GM21723 (cell line): ENCODE data around the gene CHAC1.
"Not testable (repeated sequence)": the region's sequence is repeated elsewhere in the genome, so short reads cannot be mapped to it uniquely, and the experiment has no call there.

Experiments used
- ATAC-seq: cut with Tn5 transposase; IDR thresholded peaks from one replicate; pipeline ENCODE4 v1.9.1; 2021; ENCODE audit warnings: mild to moderate bottlenecking, moderate library complexity; ENCODE audit not compliant: unreplicated experiment

CHAC1 gene

GRCh38 chr15:40955930-40956540 lies 2.8 kb downstream of the CHAC1 start:
- no peak for ATAC-seq

DNA sequence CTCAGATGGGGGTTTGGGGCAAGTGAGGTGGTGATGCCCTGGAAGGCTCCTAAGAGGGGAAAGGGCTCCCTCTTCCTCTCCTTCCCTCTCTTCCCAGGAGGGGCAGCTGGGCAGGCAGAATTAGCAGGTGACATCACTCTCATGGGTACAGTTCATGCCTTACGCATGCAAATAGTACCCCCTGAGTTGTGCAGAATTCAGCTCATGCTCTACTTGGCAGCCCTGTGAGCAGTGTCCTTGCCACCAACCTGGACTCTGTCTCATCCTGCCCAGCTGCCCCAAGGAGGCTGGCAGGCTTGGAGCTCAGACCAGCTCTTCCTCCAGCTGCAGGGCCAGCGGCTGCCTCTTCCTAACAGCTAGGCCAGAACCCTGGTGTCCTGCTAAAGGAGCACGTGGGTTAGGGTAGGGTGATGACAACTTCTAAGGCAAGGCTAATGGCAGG lies 3.3 kb downstream of the CHAC1 start:
- ATAC-seq, result no peak

DNA sequence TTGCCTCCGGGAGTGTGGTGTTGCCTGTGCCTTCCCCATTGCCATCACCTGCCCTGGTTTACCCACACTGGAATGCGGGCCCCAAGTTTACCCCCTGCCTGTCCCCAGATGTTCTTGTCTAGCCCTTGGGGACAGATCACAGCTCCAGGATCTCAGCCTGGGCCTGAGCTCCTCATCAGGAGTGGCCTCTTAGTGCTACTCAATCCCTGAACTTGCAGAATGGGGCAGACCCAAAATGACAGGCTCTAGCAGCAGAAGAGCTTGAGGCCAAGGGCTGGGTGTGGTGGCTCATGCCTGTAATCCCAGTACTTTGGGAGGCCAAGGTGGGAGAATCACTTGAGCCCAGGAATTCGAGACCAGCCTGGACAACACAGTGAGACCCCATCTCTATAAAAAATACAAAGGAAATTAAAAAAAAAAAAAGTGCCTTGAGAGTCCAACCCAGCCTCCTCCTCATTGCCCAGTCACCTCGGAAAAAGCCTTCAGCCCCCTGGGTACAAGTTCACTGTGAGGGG lies 3.8 kb downstream of the CHAC1 start:
- no peak for ATAC-seq

GRCh38 chr15:40957581-40958051 lies 4.3 kb downstream of the CHAC1 start:
- no peak for ATAC-seq

DNA sequence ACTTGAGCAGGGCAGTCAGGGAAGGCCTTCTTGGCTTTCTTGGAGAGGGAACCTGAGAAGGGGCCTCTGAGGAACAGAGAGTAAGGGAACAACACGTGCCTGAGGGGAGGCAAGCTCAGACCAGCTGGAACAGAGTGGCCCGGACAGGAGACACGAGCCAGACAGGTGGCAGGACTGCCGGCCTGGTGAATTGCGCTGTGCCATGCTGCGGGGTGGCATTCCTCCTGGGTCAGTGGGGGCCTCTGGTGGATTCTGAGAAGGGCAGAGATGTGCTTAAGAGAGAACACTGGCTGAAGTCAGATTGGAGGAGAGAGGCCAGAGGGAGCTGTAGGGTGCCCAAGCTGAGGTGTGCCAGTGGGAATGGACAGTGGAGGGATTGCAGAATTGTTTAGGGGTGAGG lies 4.9 kb downstream of the CHAC1 start:
- ATAC-seq, result no peak

DNA sequence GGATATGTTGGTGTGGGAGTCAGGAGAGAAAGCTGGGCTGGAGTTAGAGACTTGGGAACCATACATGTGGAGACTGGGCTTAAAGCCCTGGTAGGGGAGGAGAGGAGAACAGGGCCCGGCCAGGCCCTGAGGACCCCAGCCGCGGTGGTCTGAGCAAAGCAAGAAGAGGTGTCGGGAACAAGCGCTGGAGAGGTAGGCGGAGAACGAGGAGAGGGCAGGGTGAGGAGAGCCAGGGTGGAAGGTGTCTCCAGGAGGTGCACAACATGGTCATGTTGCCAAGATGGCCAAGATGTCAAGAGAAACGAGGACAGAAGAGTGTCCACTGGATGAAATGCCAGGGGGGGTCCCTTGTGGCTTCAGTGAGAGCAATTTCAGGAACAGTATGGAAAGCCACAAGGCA lies 5.5 kb downstream of the CHAC1 start:
- ATAC-seq, result no peak

GRCh38 chr15:40959331-40960141 lies 6.3 kb downstream of the CHAC1 start:
- ATAC-seq, result no peak

DNA sequence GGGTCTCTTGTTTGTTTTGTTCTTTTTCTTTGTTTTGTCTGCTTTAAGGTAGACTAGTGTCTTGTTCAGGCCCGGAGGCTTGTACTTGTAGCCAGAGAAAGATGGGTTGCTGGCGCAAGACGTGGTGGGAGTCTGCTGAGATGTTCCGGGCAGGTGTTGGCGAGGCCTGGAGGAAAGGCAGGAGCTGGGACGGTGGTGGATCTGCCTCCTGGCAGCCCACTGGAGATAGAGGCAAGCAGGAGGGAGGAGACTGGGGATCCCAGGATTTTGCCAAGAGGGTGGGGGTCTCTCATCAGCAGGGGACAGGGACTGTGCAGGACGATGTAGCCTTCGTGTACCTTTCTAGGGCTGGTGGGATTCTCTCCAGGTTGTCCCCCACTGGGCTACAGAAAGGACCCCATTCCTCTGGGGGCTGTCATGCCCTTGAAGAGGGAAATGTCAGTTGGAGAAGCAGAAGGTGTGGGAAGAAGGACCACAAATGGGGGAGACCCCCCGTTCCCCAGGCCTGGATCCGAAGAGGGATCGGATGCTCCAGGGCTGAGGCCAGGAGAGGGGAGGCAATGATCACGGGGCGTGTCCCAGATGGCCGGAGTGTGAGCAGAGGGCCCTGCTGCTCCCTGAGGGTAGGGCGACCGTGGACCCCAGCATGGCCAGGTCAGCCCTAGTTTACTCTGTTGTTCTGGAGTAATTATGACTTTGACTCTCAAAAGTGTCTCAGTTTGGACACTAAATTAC lies 7.0 kb downstream of the CHAC1 start:
- ATAC-seq, result no peak

DNA sequence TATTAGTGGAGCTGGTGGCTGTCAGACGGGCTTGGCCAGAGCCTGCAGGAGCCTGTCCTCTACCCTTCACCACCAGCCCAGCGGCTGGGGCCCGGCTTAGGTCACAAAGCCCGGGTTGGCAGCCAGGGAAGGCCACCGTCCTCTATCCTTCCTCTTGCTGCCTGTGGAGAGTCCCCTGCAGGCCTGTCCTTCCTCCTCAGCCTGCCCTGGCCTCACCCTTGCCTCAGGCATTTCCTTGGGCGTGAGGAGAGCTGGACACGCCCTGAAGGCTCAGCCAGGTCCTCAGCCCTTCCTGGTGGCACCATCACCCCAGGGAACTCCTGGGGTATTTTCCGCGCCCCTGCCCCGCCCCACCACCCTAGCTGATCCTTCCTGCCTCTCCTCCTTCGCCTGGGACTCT lies 7.7 kb downstream of the CHAC1 start:
- ATAC-seq, result no peak

- ATAC-seq, result not testable (repeated sequence)
Observed at GRCh38 chr15:40961740-40962139, 8.5 kb downstream of the CHAC1 start.

DNA sequence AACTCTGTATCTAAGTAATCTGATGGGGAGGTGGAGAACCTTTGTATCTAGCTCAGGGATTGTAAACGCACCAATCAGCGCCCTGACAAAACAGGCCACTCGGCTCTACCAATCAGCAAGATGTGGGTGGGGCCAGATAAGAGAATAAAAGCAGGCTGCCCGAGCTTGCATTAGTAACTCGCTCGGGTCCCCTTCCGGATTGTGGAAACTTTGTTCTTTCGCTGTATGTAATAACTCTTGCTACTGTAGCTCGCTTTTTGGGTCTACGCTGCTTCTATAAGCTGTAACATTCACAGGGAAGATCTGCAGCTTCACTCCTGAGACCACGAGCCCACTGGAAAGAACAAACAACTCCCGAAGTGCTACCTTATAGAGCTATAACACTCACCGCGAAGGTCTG lies 9.0 kb downstream of the CHAC1 start:
- not testable (repeated sequence) for ATAC-seq

GRCh38 chr15:40963201-40963600 lies 9.9 kb downstream of the CHAC1 start:
- no peak for ATAC-seq

- ATAC-seq, result no peak
Observed at GRCh38 chr15:40964006-40964405, 10.7 kb downstream of the CHAC1 start.

- no peak for ATAC-seq
Observed at GRCh38 chr15:40964634-40965033, 11.4 kb downstream of the CHAC1 start.

DNA sequence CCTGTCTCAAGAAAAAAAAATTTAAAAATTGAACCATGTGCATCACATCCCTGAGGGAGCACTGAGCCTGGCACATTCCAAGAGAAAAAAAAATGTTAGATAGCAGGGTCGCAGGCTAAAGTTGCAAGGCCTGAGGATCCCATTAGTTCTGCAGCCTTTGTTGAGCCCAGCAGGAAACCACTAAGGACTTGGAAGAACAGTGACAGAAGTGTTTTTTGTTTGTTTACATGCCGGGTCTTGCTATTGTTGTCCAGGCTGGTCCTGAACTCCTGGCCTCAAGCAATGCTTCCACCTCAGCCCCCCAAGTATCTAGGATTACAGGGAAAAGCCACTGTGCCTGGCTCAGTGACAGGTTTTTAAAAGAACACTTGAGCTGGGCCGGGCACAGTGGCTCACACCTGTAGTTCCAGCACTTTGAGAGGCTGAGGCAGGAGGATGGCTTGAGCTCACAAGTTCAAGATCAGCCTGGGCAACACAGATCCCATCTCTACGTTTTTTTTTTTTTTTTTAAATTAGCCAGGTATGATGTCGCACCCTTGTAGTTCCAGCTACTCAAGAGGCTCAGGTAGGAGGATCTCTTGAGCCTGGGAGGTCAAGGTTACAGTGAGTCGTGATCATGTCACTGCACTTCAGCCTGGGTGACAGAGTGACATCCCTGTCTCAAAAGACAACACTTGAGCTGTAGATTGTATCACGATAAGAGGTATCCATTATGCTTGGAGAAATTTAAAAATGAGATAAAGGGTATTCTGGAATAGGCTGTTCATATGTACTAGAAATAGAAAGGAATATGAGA lies 15.2 kb downstream of the CHAC1 start:
- ATAC-seq, result no peak

DNA sequence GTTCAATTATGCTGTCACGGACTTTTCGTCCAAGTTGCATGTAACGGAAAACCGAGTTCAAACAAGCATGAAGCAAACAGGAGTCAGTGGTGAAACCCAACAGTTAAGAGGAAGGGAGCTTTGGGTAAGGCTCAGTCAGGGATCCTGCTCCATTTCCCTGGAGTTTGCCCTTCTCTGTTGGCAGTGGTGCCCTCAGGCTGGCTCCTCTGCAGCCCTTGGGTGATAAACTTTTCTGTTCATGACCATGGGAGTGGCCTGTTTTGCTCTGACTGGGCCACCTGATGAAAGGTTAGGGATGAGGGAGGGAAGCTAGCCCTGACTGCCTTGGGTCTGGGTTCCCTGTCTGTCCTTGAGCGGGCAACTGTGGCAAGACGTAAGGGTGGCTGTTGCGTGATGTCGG lies 16.1 kb downstream of the CHAC1 start:
- ATAC-seq, result no peak

GRCh38 chr15:40974879-40975278 lies 21.6 kb downstream of the CHAC1 start:
- ATAC-seq, result no peak

- no peak for ATAC-seq
Observed at GRCh38 chr15:40976819-40977218, 23.5 kb downstream of the CHAC1 start.

DNA sequence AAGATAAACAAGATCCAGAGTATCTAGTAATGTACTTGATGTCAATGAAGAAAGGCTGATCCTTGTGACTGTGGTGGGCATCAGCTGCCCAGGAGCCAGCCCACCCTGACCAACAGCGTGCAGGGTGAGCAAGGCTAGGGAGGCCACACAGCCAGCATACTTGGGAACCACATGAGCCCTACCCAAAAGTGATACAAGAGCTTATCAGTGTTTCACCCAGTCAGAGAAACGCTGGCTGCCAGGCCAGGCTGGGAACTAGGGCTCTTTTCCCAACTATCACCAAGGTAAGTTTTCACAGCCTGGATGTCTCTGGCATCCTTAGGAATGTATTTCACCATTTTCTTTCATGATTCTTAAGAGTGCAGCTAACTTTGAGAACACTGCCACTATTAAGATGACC lies 24.9 kb downstream of the CHAC1 start:
- ATAC-seq, result no peak

- ATAC-seq, result no peak
Observed at GRCh38 chr15:40978562-40978961, 25.3 kb downstream of the CHAC1 start.

GRCh38 chr15:40981186-40981585 lies 27.9 kb downstream of the CHAC1 start:
- ATAC-seq, result no peak
